Epidermal melanocyte (primary cell): ENCODE measurements around the gene KCNC2.
"Not testable (repeated sequence)": the region's sequence is repeated elsewhere in the genome, so short reads cannot be mapped to it uniquely, and the experiment has no call there.

Experiments used
- DNase-seq: peaks from one replicate; pipeline ENCODE4 v3.0.0; 2011; ENCODE audit warnings: low spot score; ENCODE audit not compliant: insufficient read length

KCNC2 gene

GRCh38 chr12:75209812-75210138 lies at the start of gene KCNC2:
KCNC2 (minus strand) TSS chr12:75209839.
- no peak for DNase-seq

- DNase-seq, result no peak
Measured at GRCh38 chr12:75259143-75259542, 49.5 kb upstream of the KCNC2 start.

GRCh38 chr12:75257510-75257909 lies 47.9 kb upstream of the KCNC2 start:
- DNase-seq, result no peak

GRCh38 chr12:75245108-75245507 lies 35.5 kb upstream of the KCNC2 start:
- DNase-seq, result no peak

GRCh38 chr12:75239987-75240386 lies 30.3 kb upstream of the KCNC2 start:
- no peak for DNase-seq

DNA sequence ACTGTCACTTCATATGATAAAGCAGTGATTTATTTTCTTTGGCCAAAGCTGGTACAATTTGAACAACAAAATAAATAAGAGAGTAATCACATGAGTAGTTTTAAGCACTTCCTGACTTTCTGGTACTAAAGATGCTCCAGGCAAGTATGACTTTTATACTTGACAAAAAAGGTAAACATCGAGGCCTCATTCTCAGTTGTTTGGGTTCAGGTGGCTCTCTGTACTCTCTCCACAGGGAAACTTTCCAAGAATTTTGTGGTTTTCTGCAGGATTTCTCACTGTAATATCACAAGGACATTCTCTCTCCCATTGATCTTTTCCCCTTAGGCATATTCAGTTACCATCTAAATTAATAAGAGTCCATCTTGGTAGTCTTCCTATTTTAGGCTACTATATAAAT lies 26.6 kb upstream of the KCNC2 start:
- no peak for DNase-seq

DNA sequence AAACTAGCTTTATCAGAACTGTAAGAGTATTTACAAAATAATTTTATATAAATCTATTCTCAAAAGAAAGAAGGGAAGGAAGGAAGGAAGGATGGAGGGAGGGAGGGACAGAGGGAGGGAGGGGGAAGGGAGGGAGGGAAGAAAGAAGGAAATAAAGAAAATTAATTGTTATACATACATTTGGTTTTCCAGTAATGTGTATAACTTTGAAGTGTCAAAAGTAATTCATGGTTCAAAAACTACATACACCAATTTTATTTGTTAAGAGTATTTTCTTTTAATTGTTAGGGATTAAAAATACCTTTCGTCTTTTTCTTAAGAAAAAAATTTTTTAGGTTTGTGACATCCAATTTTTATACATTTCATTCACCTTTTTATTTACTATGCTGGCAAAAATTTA lies 17.5 kb upstream of the KCNC2 start:
- DNase-seq, result no peak

DNA sequence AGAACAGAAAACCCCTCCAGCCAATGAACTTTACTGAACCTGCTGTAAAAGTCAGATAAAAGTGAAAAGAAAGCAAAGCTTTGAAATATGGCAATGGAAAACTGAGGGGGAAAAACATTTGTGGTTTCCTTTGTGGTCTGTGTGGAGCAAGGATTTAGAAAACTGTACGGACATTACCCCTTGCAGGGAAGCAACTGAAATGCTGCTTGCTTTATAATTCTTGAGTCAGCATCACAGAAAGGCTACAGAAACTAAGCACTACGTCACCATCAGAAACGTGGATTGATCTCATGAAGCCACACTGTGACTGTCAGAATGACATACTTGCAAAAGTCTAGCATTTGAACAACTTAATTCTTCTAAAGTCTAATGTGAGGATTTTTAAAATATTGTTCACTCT lies 2.4 kb upstream of the KCNC2 start:
- no peak for DNase-seq

DNA sequence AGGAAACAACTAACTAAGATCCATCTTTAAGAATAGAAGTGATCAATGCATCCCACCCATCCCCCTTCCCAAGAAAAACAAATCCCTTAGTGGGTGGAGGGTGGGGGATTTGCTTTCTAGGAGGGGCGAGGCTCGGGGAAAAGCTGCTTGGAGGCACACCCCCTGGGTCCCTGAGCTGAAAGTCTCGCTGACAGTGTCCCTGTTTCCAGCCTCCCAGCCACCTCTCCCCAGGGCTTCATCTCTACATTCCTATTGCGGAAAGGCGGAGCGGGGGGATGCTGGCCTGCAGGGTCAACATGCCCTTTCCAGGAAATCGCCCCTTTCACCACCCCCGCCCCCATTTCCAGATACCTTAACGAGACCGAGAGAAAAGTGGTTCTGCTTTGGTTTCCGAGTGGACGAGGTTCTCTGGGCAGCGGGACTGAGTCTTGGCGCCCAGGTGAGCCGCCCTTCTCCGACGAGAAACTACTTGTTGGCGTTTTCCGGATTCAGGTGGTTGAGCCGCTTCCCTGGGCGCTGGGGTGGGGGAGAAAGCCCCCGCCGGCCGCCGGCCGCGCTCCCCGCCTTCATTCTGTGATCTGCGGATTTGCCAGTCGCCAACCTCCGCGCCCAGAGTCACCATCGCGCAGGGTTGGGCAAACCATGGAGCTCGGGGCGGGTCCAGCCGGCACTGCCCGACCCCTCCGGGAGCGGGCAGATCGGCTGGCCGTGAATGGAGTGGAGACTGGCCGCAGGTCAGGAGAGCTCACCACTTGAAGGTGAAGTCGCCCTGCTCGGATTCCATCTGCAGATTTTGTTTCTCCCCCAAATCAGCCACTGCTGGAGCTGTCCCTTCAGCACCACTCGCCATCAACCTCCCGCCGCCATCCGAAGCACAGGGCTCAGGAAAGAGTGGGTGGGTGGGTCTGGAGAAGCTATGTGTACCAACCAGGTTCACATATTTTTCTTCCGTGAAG lies 505 bp downstream of the KCNC2 start:
- no peak for DNase-seq

DNA sequence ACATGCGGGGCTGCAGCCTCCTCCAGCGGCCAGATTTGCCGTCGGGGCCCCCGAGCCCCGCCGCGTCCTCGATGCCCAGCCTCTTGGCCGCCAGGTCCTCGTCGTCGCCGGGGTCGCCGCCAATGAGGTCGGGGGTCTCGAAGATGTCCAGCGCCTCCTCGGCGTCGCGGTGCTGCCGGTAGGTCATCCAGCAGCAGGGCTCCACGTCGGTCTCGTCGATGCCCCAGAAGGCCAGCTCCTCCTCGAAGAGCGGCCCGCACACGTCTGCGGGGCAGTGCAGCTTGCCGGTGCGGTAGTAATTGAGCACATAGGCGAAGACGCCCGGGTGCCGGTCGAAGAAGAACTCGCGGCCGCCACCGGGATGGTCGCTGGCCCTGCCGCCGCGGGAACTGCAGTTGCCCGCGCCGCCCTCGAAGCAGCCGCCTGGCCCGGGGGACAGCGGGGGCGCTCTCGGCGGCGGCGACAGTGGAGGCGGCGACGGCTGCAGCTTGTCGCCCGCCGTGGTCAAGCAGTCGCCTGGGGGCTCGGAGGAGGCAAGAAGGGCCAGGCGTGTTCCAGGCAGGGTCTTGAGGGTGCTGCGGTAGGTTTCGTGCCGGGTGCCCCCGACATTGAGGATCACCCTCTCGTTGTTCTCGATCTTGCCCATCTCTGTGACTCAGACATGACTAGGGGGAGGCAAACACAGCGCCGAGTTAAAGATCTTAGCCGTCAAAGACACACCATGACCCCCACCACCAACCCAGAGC lies 2.1 kb downstream of the KCNC2 start:
- DNase-seq, result no peak

GRCh38 chr12:75205558-75205957 lies 4.1 kb downstream of the KCNC2 start:
- no peak for DNase-seq

DNA sequence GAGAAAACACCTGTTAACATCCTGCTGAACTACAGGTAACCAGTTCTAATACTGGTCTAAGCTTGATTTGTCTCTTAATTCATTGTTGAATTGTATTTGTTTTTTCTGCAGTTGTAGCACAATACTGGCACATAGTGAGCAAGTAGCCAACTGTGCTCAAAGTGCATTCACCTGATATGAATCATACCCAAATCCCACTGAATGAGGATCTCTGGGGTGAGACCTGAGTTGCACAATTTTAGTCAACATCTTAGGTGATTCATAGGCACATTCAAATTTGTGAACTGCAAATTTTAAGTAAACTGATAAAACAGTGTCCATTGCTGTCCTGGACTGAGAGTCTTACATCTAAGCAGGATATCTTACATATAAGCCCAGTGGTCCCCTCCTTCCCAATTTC lies 12.8 kb downstream of the KCNC2 start:
- DNase-seq, result no peak

DNA sequence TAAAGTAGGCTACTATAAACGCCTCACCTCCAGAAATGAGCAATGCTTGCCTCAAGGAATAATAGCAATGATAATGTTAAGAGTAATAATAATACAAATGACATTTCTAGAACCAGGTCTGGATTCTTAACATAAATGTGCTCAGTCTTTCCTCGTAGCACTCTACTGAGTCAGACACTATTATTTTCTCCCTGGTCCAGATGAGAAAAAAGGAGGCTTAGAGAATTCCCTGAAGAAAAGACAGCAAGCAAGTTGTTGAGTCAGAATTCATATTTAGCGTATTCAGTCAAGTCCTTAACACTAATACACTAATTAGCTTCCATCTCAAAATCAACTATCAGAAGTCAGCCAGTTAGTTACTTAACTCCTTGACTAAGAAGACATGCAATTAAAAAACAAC lies 13.2 kb downstream of the KCNC2 start:
- DNase-seq, result no peak

DNA sequence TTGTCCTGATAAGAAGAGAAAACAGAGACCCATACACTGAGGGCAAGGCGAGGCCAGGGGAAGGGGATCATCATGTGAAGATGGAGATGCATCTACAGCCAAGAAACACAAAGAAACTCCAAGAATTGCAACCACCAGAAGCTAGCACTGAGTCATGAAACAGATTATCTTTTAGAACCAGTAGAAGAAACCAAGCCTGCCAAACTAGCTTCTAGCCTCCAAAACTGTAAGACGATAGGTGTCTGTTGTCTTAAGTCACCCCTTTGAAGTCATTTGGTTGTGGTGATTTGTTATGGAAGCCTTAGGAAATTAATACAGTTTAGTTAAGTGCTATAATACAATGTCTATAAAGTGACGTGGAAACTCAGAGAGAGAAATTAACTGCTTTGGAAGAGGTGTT lies 15.4 kb downstream of the KCNC2 start:
- no peak for DNase-seq

DNA sequence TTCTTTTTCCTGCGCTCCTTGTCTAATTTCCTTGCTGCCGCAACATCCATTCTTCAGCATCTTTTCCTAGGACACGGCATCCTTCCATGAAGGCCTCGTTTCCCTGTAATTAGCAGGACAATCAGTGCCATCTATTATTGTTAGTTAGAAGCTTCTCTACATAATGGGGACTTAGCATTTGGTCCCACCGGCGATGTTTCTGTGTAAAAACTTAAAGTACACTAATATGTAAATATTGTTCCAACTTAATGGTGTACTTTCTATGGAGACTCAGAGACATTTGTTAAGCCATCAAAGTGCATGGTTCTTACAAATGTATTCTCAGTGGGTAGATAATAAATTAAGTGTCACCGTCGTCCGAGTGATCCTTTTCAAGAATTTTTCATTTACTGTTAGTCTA lies 17.4 kb downstream of the KCNC2 start:
- DNase-seq, result no peak

DNA sequence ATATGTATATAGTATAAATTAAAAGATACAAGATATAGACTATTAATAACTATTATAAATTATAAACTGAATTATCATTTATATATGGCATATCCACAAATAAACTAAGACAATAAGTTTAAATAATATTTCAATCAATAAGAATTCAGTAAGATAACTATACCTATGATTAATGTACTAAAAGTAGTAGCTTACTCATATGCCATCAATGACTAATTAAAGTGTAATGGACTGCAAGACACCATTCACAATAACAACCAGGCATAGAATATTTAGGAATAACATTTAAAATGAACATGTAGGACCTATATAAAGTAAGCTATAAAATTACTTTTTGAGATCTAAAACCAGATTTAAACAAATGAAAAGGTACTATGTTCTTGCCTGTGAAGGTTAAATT lies 18.8 kb downstream of the KCNC2 start:
- no peak for DNase-seq

DNA sequence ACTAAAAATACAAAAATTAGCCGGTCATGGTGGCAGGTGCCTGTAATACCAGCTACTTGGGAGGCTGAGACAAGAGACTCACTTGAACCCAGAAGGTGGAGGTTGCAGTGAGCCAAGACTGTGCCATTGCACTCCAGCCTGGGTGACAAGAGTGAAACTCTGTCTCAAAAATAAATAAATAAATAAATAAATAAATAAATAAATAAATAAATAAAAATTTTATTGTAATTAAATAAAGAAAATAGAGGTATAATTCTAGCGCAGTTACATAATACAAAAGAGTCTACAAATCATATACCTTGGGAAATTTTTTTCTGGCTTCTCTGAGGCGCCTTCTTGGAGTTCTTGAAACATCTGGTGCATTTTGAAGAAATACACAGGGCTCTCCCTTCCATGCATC lies 23.8 kb downstream of the KCNC2 start:
- not testable (repeated sequence) for DNase-seq

DNA sequence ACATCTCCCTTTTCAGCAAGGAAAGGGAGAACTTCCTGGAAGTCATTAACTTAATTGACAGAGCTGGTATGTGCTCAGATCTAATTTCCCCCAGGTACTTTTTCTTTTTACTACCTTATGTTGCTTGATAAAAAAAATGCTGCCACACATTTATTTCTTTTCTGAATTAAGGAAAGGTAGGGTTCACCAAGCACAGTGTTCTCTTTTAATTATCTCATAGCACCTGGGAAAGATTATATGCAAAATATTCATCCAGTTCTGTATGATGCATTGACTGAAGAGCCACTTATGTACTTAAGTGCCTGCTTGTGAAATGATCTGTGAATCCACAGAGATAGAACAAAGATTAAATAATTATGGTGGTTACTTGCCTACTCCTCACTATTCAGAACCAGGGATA lies 25.1 kb downstream of the KCNC2 start:
- no peak for DNase-seq

DNA sequence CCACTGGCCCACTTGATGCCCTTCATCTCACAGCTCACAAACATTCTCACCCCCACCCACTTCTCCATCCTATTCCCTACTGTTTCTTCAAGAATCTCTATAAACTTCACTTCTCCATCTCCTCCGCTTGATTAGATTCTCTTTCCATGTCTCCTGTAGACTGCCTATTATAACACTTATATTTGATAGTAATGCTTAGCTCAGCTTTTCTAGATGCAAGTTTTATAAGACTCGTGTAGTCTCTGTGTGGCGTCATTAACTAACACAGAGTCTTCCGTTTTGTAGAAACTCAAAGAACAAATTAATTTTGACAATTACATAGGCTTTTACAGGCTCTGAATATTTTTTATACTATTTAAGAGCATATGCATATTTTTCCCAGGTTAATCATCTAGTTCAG lies 25.7 kb downstream of the KCNC2 start:
- DNase-seq, result no peak

DNA sequence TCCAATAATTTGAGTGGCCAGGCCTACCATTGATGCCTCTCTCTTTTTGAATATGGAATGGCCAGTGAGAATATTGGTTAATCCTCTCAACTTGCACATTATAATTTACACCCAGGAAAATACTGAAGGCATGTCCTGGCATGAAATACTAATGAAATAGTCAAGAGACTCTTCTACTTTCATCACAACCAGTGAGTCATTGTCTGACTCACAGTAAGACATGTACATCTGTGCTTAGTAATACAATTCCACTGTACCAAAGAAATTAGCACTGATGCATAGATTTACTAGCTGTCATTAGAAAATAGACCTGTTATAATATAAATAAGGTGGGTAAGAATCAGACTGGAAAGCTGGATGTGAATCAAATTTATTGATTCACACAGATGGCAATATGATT lies 31.6 kb downstream of the KCNC2 start:
- peak; percentile 39 for DNase-seq

DNA sequence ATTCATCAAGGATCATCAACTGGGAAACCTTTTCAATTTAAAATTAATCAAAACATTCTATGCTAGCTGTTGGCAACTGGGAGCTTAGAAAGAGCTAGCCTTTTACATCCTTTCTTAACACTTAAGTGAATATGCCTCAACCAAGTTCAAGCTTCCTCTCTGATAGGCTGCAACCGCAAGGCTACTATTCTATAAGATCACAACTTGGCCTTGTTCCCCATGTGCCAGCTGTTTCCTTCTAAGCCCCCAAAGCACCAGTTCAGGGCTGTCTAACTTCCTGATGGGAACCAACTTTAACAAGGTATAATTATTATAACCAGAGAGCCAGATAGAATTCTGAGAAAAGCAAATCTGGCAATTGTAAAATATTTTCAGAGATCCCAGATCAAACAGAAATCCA lies 37.0 kb downstream of the KCNC2 start:
- no peak for DNase-seq

GRCh38 chr12:75170640-75171185 lies 38.9 kb downstream of the KCNC2 start:
- no peak for DNase-seq

DNA sequence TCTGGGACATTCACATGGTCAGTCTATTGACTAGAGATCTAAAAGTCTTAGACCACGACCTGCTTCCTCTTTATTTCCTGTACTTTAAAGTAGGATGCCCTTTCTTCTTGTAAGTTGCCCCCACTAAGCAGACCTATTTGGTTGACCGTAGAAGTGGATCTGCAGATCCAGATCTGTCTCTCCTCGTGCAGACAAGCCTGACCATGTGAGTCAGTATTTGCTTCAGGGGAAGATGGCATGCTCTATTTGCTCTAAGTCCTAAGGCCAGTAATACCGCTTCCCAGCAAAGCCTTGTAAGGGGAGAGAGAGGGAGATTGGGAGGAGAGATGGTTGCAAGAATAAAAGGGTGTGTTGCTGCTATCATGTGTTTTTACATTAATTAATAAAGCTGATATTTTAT lies 46.8 kb downstream of the KCNC2 start:
- no peak for DNase-seq
